IMR-90 (cell line): ENCODE results near the gene MAOA. TPM values are rescaled to one million over a fixed set of nuclear protein-coding genes. Genes with fewer than 3 reads are reported as not detected.

Experiments
- ATAC-seq: fragments of 200-7000 bp; cut with Tn5 transposase; 2 replicates; pipeline ENCODE4 v1.9.1; 2020; ENCODE audit warnings: low read depth, mild to moderate bottlenecking, moderate library complexity
- BruUV-seq: library from RNA; stranded (reverse); fragments of 400-500 nt; replicated peaks from 2 replicates; lab custom pipeline; 2021; lab: Mats Ljungman, UMichigan
- CTCF ChIA-PET: fragments of 300-600 bp; formaldehyde crosslinking; extraction: SDS; loops from one replicate; lab custom pipeline; 2021; ENCODE audit warnings: antibody characterized with exemption; lab: Yijun Ruan, JAX
- POLR2A ChIA-PET: fragments of 300-600 bp; sonication (Branson Sonifier 250); formaldehyde crosslinking; loops from one replicate; lab custom pipeline; 2022; ENCODE audit warnings: antibody characterized with exemption; ENCODE audit not compliant: unreplicated experiment; lab: Charles Lee
- DNase-seq: peaks from one replicate; pipeline ENCODE4 v3.0.0; 2013
- H2AFZ ChIP-seq: replicated peaks from 2 replicates; pipeline ENCODE3; 2013; ENCODE audit warnings: low read length, mild to moderate bottlenecking; ENCODE audit not compliant: poor library complexity
- H2AK5ac ChIP-seq: 2 replicates; pipeline ENCODE4 v1.6.1; 2013; ENCODE audit warnings: low read depth, low read length, inconsistent platforms
- H2AK9ac ChIP-seq: replicated peaks from 2 replicates; pipeline ENCODE3; 2013; ENCODE audit warnings: mild to moderate bottlenecking, low read depth, low read length, moderate library complexity; ENCODE audit not compliant: poor library complexity
- H2BK120ac ChIP-seq: 2 replicates; pipeline ENCODE4 v1.6.1; 2013; ENCODE audit warnings: low read depth, low read length, inconsistent platforms
- H2BK15ac ChIP-seq: 3 replicates; pipeline ENCODE4 v1.6.1; 2013; ENCODE audit warnings: low read depth, low read length, inconsistent platforms
- H2BK20ac ChIP-seq: 2 replicates; pipeline ENCODE4 v1.6.1; 2013; ENCODE audit warnings: low read depth, mild to moderate bottlenecking, inconsistent platforms, low read length, moderate library complexity
- H2BK5ac ChIP-seq: 2 replicates; pipeline ENCODE4 v1.6.1; 2013; ENCODE audit warnings: mild to moderate bottlenecking, low read depth, low read length, inconsistent platforms; ENCODE audit not compliant: poor library complexity, severe bottlenecking
- H3K14ac ChIP-seq: replicated peaks from 2 replicates; pipeline ENCODE4 v1.6.1; 2013; ENCODE audit warnings: low read depth, low read length, inconsistent platforms
- H3K18ac ChIP-seq: 2 replicates; pipeline ENCODE4 v1.6.1; 2013; ENCODE audit warnings: low read depth, low read length, control low read depth
- H3K23ac ChIP-seq: 2 replicates; pipeline ENCODE4 v1.6.1; 2013; ENCODE audit warnings: low read depth, low read length, inconsistent platforms
- H3K27ac ChIP-seq: 2 replicates; pipeline ENCODE4 v1.5.1; 2013; ENCODE audit warnings: mild to moderate bottlenecking, control low read depth, low read length; ENCODE audit not compliant: insufficient read depth
- H3K27me3 ChIP-seq: 2 replicates; pipeline ENCODE4 v1.6.1; 2013; ENCODE audit warnings: low read length; ENCODE audit not compliant: control insufficient read depth, insufficient read depth
- H3K36me3 ChIP-seq: 2 replicates; pipeline ENCODE4 v1.6.1; 2013; ENCODE audit warnings: low read length, mixed read lengths; ENCODE audit not compliant: control insufficient read depth, insufficient read depth
- H3K4ac ChIP-seq: 2 replicates; pipeline ENCODE4 v1.6.1; 2013; ENCODE audit warnings: low read depth, low read length, inconsistent platforms
- H3K4me1 ChIP-seq: 2 replicates; pipeline ENCODE4 v1.6.1; 2013; ENCODE audit warnings: low read length, mixed read lengths; ENCODE audit not compliant: control insufficient read depth, insufficient read depth
- H3K4me2 ChIP-seq: 2 replicates; pipeline ENCODE4 v1.6.1; 2013; ENCODE audit warnings: low read depth, mild to moderate bottlenecking, control low read depth, low read length, moderate library complexity
- H3K4me3 ChIP-seq: 2 replicates; pipeline ENCODE4 v1.5.1; 2013; ENCODE audit warnings: low read depth, mild to moderate bottlenecking, control low read depth, low read length, moderate library complexity; ENCODE audit not compliant: insufficient read depth
- H3K56ac ChIP-seq: 2 replicates; pipeline ENCODE4 v1.6.1; 2013; ENCODE audit warnings: low read length, inconsistent platforms; ENCODE audit not compliant: insufficient read depth; ENCODE audit errors: extremely low read depth
- H3K79me1 ChIP-seq, 2 experiments: 2 replicates each; pipeline ENCODE4 v1.6.1; 2013; ENCODE audit warnings: low read length in 2 of 2, inconsistent platforms in 1 of 2, low read depth in 1 of 2
- H3K9ac ChIP-seq: 2 replicates; pipeline ENCODE4 v1.6.1; 2013; ENCODE audit warnings: low read depth, low read length, control low read depth
- H3K9me1 ChIP-seq: 2 replicates; pipeline ENCODE4 v1.6.1; 2013; ENCODE audit warnings: low read length, inconsistent platforms; ENCODE audit not compliant: insufficient read depth
- H3K9me3 ChIP-seq: 2 replicates; pipeline ENCODE4 v1.6.1; 2013; ENCODE audit warnings: low read length; ENCODE audit not compliant: control insufficient read depth, insufficient read depth
- H4K20me1 ChIP-seq: 2 replicates; pipeline ENCODE4 v1.6.1; 2013; ENCODE audit warnings: low read length, inconsistent platforms; ENCODE audit not compliant: insufficient read depth
- H4K5ac ChIP-seq: 2 replicates; pipeline ENCODE4 v1.6.1; 2013; ENCODE audit warnings: mild to moderate bottlenecking, low read depth, low read length, control low read depth
- H4K8ac ChIP-seq, 2 experiments: 2 replicates each; pipeline ENCODE4 v1.6.1; 2013; ENCODE audit warnings: low read depth in 2 of 2, low read length in 2 of 2, control low read depth in 1 of 2, inconsistent platforms in 1 of 2
- H4K91ac ChIP-seq: 2 replicates; pipeline ENCODE4 v1.6.1; 2013; ENCODE audit warnings: low read depth, low read length, inconsistent platforms; ENCODE audit not compliant: insufficient read depth
- BHLHE40 ChIP-seq: fragments of 150-350 bp; IDR thresholded peaks from 2 replicates; pipeline ENCODE4 v1.6.1; 2016; ENCODE audit warnings: mild to moderate bottlenecking, low read depth, low read length
- CEBPB ChIP-seq: IDR thresholded peaks from 2 replicates; pipeline ENCODE4 v1.6.1; 2012; ENCODE audit warnings: low read depth, low read length, improper control_type of control experiment
- CTCF ChIP-seq: conservative IDR thresholded peaks from 2 replicates; pipeline ENCODE4 v1.5.1; 2012; ENCODE audit warnings: mild to moderate bottlenecking, low read depth, low read length, improper control_type of control experiment
- MAZ ChIP-seq: IDR thresholded peaks from 2 replicates; pipeline ENCODE4 v1.6.1; 2012; ENCODE audit warnings: low read depth, mild to moderate bottlenecking, low read length, improper control_type of control experiment, moderate library complexity, borderline replicate concordance
- MXI1 ChIP-seq: IDR thresholded peaks from 2 replicates; pipeline ENCODE4 v1.6.1; 2012; ENCODE audit warnings: low read depth, mild to moderate bottlenecking, low read length, moderate library complexity, borderline replicate concordance
- NFE2L2 ChIP-seq: fragments of 150-350 bp; IDR thresholded peaks from 2 replicates; pipeline ENCODE4 v1.6.1; 2016; ENCODE audit warnings: low read depth, mild to moderate bottlenecking, low read length
- POLR2A ChIP-seq: IDR thresholded peaks from 2 replicates; pipeline ENCODE4 v1.6.1; 2012; ENCODE audit warnings: mild to moderate bottlenecking, low read depth, low read length
- RCOR1 ChIP-seq: IDR thresholded peaks from 2 replicates; pipeline ENCODE4 v1.6.1; 2012; ENCODE audit warnings: mild to moderate bottlenecking, low read length, improper control_type of control experiment; ENCODE audit not compliant: insufficient replicate concordance
- RFX5 ChIP-seq: IDR thresholded peaks from 2 replicates; pipeline ENCODE4 v1.8.0; 2012; ENCODE audit warnings: low read depth, mild to moderate bottlenecking, low read length, moderate library complexity
- SMC3 ChIP-seq: fragments of 150-350 bp; IDR thresholded peaks from 2 replicates; pipeline ENCODE4 v1.6.1; 2016; ENCODE audit warnings: low read depth, mild to moderate bottlenecking, antibody characterized with exemption, low read length, moderate library complexity
- WGBS, 2 experiments: methylation state at CpG; one replicate each; pipeline versions ENCODE4 v1.1.5 to v1.1.7; 2013; ENCODE audit warnings: missing lambda C conversion rate in 2 of 2; ENCODE audit not compliant: insufficient read length in 1 of 2; ENCODE audit errors: extremely low coverage in 2 of 2; 5-methylcytosine and 5-hydroxymethylcytosine counted together
- dilution Hi-C: fragments of 300-500 bp; cut with HindIII; formaldehyde crosslinking; loops from one replicate; pipeline ENCODE4 v1.14.3; 2018; ENCODE audit warnings: low sequenced_read_pairs; ENCODE audit not compliant: unreplicated experiment
- in situ Hi-C: fragments of 300-500 bp; cut with MboI; formaldehyde crosslinking; loops from 3 replicates; pipeline ENCODE4 v1.14.3; 2019; ENCODE audit warnings: low sequenced_read_pairs, inconsistent platforms, mixed read lengths
- intact Hi-C: fragments of 100-400 bp; cut with micrococcal nuclease; formaldehyde crosslinking; loops from 2 replicates; pipeline ENCODE4 v1.10.0; 2022
- polyA plus RNA-seq, 3 experiments: library from polyadenylated mRNA; depleted of rRNA; stranded (reverse); fragments of >200 nt; gene quantifications; 2 replicates each; pipeline ENCODE4 v1.2.3, GENCODE V29; 2012; ENCODE audit warnings: low replicate concordance in 1 of 3
- total RNA-seq: library from RNA; depleted of rRNA; stranded (reverse); fragments of >200 nt; gene quantifications from 2 replicates; pipeline ENCODE4 v1.2.3, GENCODE V29; 2012

Gene MAOA
- total and polyA plus RNA-seq, 2 of the 4 experiments (the other 2 are of a cell fraction), result 0.14 to 0.36 TPM

- Histone ChIP-seq H3K4ac (no peak overlapping the region), H3K36me3 (no peaks in the 10 kb centered on the region), H3K14ac (no peak overlapping the region), H3K9me3 (no peaks in the 10 kb centered on the region), H2AFZ (no peak overlapping the region), H3K9me1 (no peaks in the 10 kb centered on the region), H2BK20ac (no peak overlapping the region), H3K4me1 (no peaks in the 10 kb centered on the region), H2BK5ac (no peak overlapping the region), H4K5ac (no peak overlapping the region), H3K4me2 (no peak overlapping the region), H4K20me1 (no peaks in the 10 kb centered on the region), H2BK15ac (no peak overlapping the region), H3K18ac (no peak overlapping the region), H3K56ac (no peak overlapping the region), H3K4me3 (no peak overlapping the region), H3K23ac (no peak overlapping the region), H2AK9ac (no peak overlapping the region), H3K27me3 (peaks cover 4% of the 10 kb centered on the region), H2BK120ac (no peak overlapping the region), H3K27ac (no peak overlapping the region), H3K9ac (no peak overlapping the region), H4K91ac (no peak overlapping the region), H4K8ac (no peak overlapping the region), H3K79me1 (no peaks in the 10 kb centered on the region), H2AK5ac (no peak overlapping the region)
- in situ Hi-C loops, result no loop called here
- TF ChIP-seq CTCF, result no peak
- TF ChIP-seq NFE2L2, result no peak
- no peak for TF ChIP-seq RFX5
- no peak for TF ChIP-seq CEBPB
- TF ChIP-seq RCOR1, result no peak
- TF ChIP-seq POLR2A, result no peak
- TF ChIP-seq MAZ, result no peak
- TF ChIP-seq MXI1, result no peak
- no peak for TF ChIP-seq SMC3
- TF ChIP-seq BHLHE40, result no peak
- ATAC-seq (no peak), DNase-seq (no peak)
- CTCF ChIA-PET, result no interaction called here
- intact Hi-C loops, result no loop called here
- dilution Hi-C loops, result no loop called here
- POLR2A ChIA-PET, result no interaction called here
- BruUV-seq, result no TSS peak
- no CpG with 5 or more reads among the region's 3 CpGs for WGBS, 2 experiments
These were observed 88.2 kb downstream of the MAOA start for GRCh38 chrX:43744284-43744683.
